ENCODE results near the gene CCNJL.

DNA sequence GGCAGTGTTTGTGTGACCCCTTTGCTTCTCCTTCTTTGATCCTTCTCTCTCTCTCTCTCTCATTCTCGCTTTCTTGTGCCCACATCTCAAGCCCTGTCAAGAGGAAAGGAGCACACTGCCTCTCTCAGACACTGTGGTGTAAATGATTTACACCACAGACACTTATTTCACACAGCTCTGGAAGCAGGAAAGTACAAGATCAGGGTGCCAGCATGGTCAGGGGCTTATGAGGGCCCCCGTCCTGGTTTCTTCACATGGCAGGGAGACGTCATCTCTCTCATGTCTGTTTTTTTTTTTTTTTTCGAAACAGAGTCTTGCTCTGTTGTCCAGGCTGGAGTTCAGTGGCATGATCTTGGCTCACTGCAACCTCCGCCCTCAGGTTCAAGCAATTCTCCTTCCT is 76.6 kb downstream of the CCNJL start:
- TF ChIP-seq, protein P1, sequence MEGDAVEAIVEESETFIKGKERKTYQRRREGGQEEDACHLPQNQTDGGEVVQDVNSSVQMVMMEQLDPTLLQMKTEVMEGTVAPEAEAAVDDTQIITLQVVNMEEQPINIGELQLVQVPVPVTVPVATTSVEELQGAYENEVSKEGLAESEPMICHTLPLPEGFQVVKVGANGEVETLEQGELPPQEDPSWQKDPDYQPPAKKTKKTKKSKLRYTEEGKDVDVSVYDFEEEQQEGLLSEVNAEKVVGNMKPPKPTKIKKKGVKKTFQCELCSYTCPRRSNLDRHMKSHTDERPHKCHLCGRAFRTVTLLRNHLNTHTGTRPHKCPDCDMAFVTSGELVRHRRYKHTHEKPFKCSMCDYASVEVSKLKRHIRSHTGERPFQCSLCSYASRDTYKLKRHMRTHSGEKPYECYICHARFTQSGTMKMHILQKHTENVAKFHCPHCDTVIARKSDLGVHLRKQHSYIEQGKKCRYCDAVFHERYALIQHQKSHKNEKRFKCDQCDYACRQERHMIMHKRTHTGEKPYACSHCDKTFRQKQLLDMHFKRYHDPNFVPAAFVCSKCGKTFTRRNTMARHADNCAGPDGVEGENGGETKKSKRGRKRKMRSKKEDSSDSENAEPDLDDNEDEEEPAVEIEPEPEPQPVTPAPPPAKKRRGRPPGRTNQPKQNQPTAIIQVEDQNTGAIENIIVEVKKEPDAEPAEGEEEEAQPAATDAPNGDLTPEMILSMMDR (IDR thresholded peaks at IDR 0.05) = no peak
- TF ChIP-seq EZH2phosphoT487 (IDR thresholded peaks at IDR 0.05) = no peak
